Erythroblast (primary cell): ENCODE results near the gene PIP4K2A.

ENCODE experiments used
- DNase-seq, 2 experiments: peaks; one replicate each; lab custom pipeline; 2025; lab: John Stamatoyannopoulos, UW
- GATA1 ChIP-seq: IDR thresholded peaks from 2 replicates; pipeline ENCODE4 v1.6.1; 2011; ENCODE audit warnings: low read depth, mild to moderate bottlenecking, control low read depth, low read length, moderate library complexity
- POLR2A ChIP-seq: IDR thresholded peaks from 2 replicates; pipeline ENCODE4 v1.6.1; 2011; ENCODE audit warnings: mild to moderate bottlenecking, low read length

Gene PIP4K2A

GRCh38 chr10:22712956-22713852 lies 1.2 kb downstream of the PIP4K2A start:
- TF ChIP-seq POLR2A (no peak), GATA1 (no peak)
- peak; percentile 68 to 81 for DNase-seq

DNA sequence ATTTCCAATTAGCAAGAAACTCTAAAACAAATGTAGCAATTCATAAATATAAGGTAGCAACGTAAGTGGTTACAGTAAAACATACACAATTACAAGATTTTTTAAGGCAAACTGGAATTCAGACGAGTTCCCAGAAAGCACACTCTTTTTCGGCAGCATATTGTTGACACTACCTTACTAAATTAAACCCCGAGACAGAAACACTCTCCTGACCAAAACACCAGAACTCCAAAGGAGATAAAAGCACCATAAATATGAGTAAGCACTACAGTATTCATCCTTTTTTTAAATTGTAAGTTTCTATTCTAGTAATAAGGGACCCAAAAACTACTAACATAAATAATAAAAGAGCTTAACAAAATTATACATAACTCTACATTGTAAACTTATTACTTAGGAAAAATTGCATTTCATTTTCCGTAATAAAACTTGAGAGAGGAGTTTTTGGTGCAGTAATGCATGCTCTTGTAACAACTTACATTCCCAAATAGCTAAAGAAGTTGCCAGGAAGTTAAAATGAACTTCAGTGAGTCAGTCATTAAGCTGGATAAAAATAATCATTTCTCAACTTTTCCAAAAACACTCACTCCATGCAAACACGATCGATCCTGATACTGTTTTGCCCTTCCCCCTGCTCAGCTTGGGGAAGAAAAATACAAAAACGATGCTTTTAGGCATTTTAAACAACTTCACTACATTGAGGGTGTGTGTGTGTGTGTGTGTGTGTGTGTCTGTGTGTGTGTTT lies 2.0 kb downstream of the PIP4K2A start:
- DNase-seq: peak; percentile 62 to 76
- TF ChIP-seq POLR2A: no peak
- no peak for TF ChIP-seq GATA1

- no peak for TF ChIP-seq POLR2A
- DNase-seq: peak; percentile 62 to 65
Observed at GRCh38 chr10:22711373-22711772, 3.0 kb downstream of the PIP4K2A start.

DNA sequence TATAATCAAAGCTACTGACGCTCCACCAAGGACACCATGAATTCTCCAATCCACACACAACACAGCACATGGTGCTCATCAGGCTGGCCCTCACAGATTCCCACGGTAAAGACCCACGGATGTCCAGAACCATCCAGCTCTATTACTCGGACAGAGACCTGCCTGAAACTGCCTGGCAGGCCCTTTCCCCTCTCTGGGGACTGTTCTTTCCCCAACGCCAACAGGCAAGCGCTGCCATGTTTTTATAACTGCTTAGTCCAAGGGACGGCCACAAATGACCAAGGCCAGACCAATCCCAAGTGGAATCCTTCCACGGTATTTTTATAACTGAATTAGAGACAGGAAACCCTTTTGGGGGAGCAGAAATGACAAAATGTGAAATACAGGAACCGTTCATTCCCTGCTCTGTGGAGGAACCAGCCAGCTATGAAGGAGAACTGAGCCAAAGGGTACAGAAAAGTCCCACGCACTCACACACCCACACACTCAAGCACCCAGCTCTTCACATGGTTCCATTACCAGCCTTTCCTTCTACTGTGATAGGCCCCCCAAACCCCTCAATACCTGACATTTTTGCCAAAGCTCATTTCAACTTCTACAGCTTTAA lies 4.1 kb downstream of the PIP4K2A start:
- peak in 1 of 2 experiments; percentile 18 for DNase-seq
- TF ChIP-seq GATA1 (no peak), POLR2A (no peak)

DNA sequence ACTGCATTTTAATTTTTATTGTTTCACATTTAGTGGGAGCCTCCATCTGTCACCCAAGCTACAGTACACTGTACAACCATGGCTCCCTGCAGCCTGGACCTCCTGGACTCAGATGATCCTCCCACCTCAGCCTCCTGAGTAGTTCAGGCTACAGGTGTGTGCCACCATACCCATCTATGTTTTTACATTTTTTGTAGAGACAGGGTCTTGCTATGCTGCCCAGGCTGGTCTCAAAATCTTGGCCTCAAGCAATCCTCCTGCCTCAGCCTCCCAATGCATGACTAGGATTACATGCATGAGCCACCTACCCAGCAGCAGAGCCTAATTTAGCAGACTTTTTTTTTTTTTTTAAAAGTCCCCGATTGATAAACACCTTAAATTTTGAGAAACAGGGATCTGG lies 5.6 kb downstream of the PIP4K2A start:
- DNase-seq: no peak
- TF ChIP-seq POLR2A: no peak
- TF ChIP-seq GATA1: no peak

GRCh38 chr10:22705527-22705926 lies 8.9 kb downstream of the PIP4K2A start:
- TF ChIP-seq POLR2A (no peak), GATA1 (no peak)
- no peak for DNase-seq

- TF ChIP-seq POLR2A (no peak), GATA1 (no peak)
- DNase-seq: no peak
Observed at GRCh38 chr10:22704942-22705341, 9.4 kb downstream of the PIP4K2A start.

GRCh38 chr10:22704471-22704911 lies 9.9 kb downstream of the PIP4K2A start:
- DNase-seq: peak; percentile 40 to 55

DNA sequence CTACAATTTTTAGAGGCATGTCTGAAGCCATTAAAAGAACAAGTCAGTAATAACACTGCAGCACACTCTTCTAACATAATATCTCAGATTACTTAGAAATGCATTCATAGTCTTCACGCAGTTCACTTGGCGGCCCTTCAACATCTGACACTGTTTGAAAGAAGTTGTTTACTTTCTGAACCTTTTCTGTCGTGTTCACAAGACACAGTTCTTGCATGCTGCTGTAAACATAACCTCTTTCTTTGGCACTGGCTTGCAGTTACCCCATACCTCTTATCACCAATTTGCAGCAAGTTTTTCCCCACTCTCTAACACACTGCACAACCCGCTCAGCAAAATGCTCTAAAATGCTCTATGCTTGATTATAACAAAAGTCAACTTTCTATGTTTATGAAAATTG lies 12.0 kb downstream of the PIP4K2A start:
- DNase-seq: peak; percentile 93 to 96
- TF ChIP-seq GATA1 (no peak), POLR2A (peak; percentile 51)

More at GRCh38 chr10:22704471-22704911, 9.9 kb downstream of the PIP4K2A start:
- TF ChIP-seq POLR2A (no peak), GATA1 (no peak)

DNA sequence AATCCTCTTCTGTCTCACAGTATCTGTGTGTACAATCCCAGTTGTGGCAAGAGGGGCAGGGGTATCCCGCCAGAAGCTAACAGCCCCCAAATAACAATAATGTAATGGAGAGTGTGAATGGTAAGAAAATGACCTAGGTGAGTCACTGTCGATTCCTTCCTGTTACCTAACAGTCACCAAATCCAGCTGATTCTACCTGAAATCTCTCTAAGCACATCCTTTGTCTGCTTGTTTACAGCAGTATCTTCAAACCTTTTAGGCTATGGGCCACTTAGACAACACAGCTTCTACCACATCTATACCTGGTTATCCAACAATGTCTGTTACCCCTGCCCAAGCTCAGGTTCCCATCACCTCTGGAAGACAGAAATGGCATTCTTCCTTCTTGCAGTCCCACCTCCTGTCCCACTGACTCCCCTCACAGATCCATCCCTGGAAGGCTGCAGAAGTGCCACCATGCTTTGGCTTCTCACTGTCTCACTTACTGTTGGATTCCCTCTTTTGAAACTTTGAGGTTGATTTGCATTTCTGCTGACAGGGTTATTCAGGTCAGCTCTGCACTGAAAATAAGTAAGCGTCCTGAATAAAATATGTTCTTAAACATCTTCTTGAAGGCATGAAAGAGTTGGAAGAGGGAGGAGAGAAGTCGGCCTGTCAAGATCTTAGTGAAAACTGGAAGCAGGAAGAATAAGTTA lies 13.1 kb downstream of the PIP4K2A start:
- TF ChIP-seq POLR2A (no peak), GATA1 (no peak)
- no peak for DNase-seq

GRCh38 chr10:22700489-22700888 lies 13.9 kb downstream of the PIP4K2A start:
- TF ChIP-seq GATA1 (no peak), POLR2A (no peak)
- no peak for DNase-seq

DNA sequence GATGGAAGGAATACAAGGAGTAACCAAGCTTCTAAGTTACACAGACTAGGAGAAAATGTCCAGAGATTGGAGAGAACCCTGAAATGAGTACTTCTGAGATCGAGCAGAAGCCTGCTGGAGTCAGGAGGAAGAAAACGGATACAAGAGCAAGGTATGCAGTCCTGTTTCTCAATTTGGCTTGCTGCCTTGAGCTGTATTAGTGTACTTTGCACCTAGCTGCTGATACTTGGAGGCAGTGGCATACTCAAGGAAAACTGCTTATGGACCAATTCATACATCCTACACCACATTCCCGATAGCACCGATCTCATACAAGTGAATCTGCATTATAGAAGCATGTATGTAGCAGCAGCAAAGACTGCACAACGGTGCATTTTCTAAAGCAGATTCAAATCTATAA lies 14.4 kb downstream of the PIP4K2A start:
- DNase-seq: no peak
- TF ChIP-seq GATA1: no peak
- no peak for TF ChIP-seq POLR2A

DNA sequence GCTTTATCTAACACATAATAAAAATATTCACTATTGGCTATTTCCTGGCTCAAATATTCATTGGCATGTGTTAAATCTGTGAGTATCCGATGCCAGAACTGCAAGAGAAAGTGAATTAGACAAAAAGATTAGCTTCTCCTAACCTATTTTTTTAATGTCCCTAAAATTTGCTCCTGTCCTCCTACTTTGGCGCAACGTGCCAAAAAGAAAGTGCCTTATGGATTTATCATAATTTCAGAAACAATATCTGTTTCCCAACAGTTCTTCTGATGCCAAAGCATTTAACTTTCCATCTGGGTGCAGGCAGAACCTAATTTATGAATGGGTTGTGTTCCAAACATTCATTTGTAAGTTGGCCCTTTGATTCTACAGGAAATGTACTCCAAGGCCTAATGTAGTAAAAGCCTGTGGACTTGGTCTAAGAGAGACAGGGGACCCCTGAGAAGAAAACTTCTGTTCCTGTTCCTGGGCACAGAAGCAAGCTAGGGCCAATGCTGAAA lies 15.4 kb downstream of the PIP4K2A start:
- TF ChIP-seq GATA1: no peak
- no peak for TF ChIP-seq POLR2A
- DNase-seq: no peak
